PC-3 (cell line): Measurements from ENCODE around the gene ATP6V1G2. TPM values are rescaled to one million over a fixed set of nuclear protein-coding genes. Genes with fewer than 3 reads are reported as not detected.
"Not testable (repeated sequence)": the region's sequence is repeated elsewhere in the genome, so short reads cannot be mapped to it uniquely, and the experiment has no call there.

Experiments used
- ATAC-seq: fragments of 200-7000 bp; cut with Tn5 transposase; 2 replicates; pipeline ENCODE4 v1.9.1; 2020; ENCODE audit warnings: mild to moderate bottlenecking, moderate library complexity
- BruUV-seq: library from RNA; stranded (reverse); fragments of 400-500 nt; replicated peaks from 2 replicates; lab custom pipeline; 2021; lab: Mats Ljungman, UMichigan
- CTCF ChIA-PET: fragments of 300-600 bp; sonication (Branson Sonifier 250); formaldehyde crosslinking; loops from one replicate; lab custom pipeline; 2022; ENCODE audit warnings: antibody characterized with exemption; lab: Charles Lee
- POLR2A ChIA-PET: fragments of 300-600 bp; sonication (Branson Sonifier 250); formaldehyde crosslinking; loops from one replicate; lab custom pipeline; 2022; ENCODE audit warnings: antibody characterized with exemption; ENCODE audit not compliant: unreplicated experiment; lab: Charles Lee
- DNase-seq: peaks from one replicate; pipeline ENCODE4 v3.0.0-alpha.2; 2015
- H2AFZ ChIP-seq: fragments of 300-600 bp; sonication (generic); 2 replicates; pipeline ENCODE4 v1.6.0; 2016; ENCODE audit warnings: antibody characterized with exemption, low read length
- H3F3A ChIP-seq: fragments of 300-600 bp; sonication (generic); one replicate; pipeline ENCODE4 v1.6.0; 2017; ENCODE audit warnings: antibody characterized with exemption, low read length, control low read depth, mild to moderate bottlenecking; ENCODE audit not compliant: unreplicated experiment
- H3K27ac ChIP-seq: fragments of 300-600 bp; sonication (generic); 2 replicates; pipeline ENCODE4 v1.5.1; 2016; ENCODE audit warnings: mild to moderate bottlenecking, low read length
- H3K27me3 ChIP-seq: fragments of 300-600 bp; sonication (generic); 2 replicates; pipeline ENCODE4 v1.6.1; 2016; ENCODE audit warnings: low read length, mixed read lengths
- H3K36me3 ChIP-seq: fragments of 300-600 bp; sonication (generic); 2 replicates; pipeline ENCODE4 v1.6.1; 2016; ENCODE audit warnings: low read depth, mixed run types, low read length, mixed read lengths
- H3K4me1 ChIP-seq: fragments of 300-600 bp; sonication (generic); 2 replicates; pipeline ENCODE4 v1.5.1; 2016; ENCODE audit warnings: low read length; ENCODE audit not compliant: insufficient read depth
- H3K4me2 ChIP-seq: fragments of 300-600 bp; sonication (generic); 2 replicates; pipeline ENCODE4 v1.6.0; 2016; ENCODE audit warnings: low read length
- H3K4me3 ChIP-seq: fragments of 300-600 bp; sonication (generic); 2 replicates; pipeline ENCODE4 v1.5.1; 2016; ENCODE audit warnings: mild to moderate bottlenecking, low read length, mixed read lengths
- H3K79me2 ChIP-seq: fragments of 300-600 bp; sonication (generic); 2 replicates; pipeline ENCODE4 v1.6.1; 2017; ENCODE audit warnings: low read length, mixed read lengths
- H3K9ac ChIP-seq: fragments of 300-600 bp; sonication (generic); 2 replicates; pipeline ENCODE4 v1.6.0; 2016; ENCODE audit warnings: mild to moderate bottlenecking, low read length
- H3K9me2 ChIP-seq: fragments of 300-600 bp; sonication (generic); replicated peaks from 2 replicates; pipeline ENCODE4 v1.6.1; 2016; ENCODE audit warnings: mixed run types, low read length, mixed read lengths
- H3K9me3 ChIP-seq: fragments of 300-600 bp; sonication (generic); 2 replicates; pipeline ENCODE4 v1.6.1; 2016; ENCODE audit warnings: low read length, mixed read lengths
- H4K20me1 ChIP-seq: fragments of 300-600 bp; sonication (generic); 2 replicates; pipeline ENCODE4 v1.6.1; 2016; ENCODE audit warnings: low read length, mixed read lengths
- CTCF ChIP-seq: fragments of 300-600 bp; sonication (generic); conservative IDR thresholded peaks from 2 replicates; pipeline ENCODE4 v1.5.1; 2017; ENCODE audit warnings: antibody characterized with exemption, low read depth, mild to moderate bottlenecking, low read length
- EZH2 ChIP-seq: fragments of 300-600 bp; sonication (generic); IDR thresholded peaks from one replicate; pipeline ENCODE4 v1.6.1; 2017; ENCODE audit warnings: antibody characterized with exemption, mild to moderate bottlenecking, low read length; ENCODE audit not compliant: unreplicated experiment
- EZH2phosphoT487 ChIP-seq: fragments of 300-600 bp; sonication (generic); IDR thresholded peaks from 2 replicates; pipeline ENCODE4 v1.6.1; 2018; ENCODE audit warnings: mild to moderate bottlenecking, antibody characterized with exemption, low read length, borderline replicate concordance
- intact Hi-C: fragments of 100-400 bp; cut with micrococcal nuclease; formaldehyde crosslinking; loops from 2 replicates; pipeline ENCODE4 v1.9.0; 2023
- total RNA-seq: library from RNA; depleted of rRNA; stranded (reverse); fragments of >200 nt; gene quantifications from 2 replicates; pipeline ENCODE4 v1.2.3, GENCODE V29; 2014

The ATP6V1G2 gene
- total RNA-seq, 1 experiment from 2014 or later, result 1.2 TPM

GRCh38 chr6:31556307-31556706, 9.9 kb upstream of the ATP6V1G2 start:
- peaks cover 18% of the 10 kb centered on the region for H3K4me1 ChIP-seq
- no peak for ATAC-seq
- H3K4me2 ChIP-seq, result no peak overlapping the region
- H3F3A ChIP-seq, result no peaks in the 10 kb centered on the region
- H3K36me3 ChIP-seq, result peaks cover 22% of the 10 kb centered on the region
- H3K4me3 ChIP-seq, result no peak overlapping the region
- H3K9me2 ChIP-seq, result no peaks in the 10 kb centered on the region
- intact Hi-C loops, result no loop called here
- no peaks in the 10 kb centered on the region for H3K27me3 ChIP-seq
- H2AFZ ChIP-seq, result no peak overlapping the region
- ChIA-PET CTCF (interaction anchor here (0.7 kb wide), 1 partner anchor 40 kb away, joined by 4 read pairs; no protein-coding TSS in a partner anchor), POLR2A (no interaction called here)
- no peaks in the 10 kb centered on the region for H3K79me2 ChIP-seq
- no peak for DNase-seq
- no peak overlapping the region for H3K9ac ChIP-seq
- no peaks in the 10 kb centered on the region for H4K20me1 ChIP-seq
- TF ChIP-seq CTCF, result no peak
- no peak for TF ChIP-seq EZH2
- TF ChIP-seq EZH2phosphoT487, result no peak
- no TSS peak for BruUV-seq
- H3K27ac ChIP-seq, result no peak overlapping the region
- no peaks in the 10 kb centered on the region for H3K9me3 ChIP-seq

- Histone ChIP-seq H3K36me3 (peaks cover 21% of the 10 kb centered on the region), H3K79me2 (peaks cover 23% of the 10 kb centered on the region), H3K4me1 (peaks cover 14% of the 10 kb centered on the region)
- BruUV-seq, H3F3A ChIP-seq, H3K4me3 ChIP-seq, H4K20me1 ChIP-seq, H3K27ac ChIP-seq, H3K4me2 ChIP-seq, H3K9me2 ChIP-seq, H3K9me3 ChIP-seq, intact Hi-C loops, H2AFZ ChIP-seq, H3K9ac ChIP-seq, POLR2A ChIA-PET, ATAC-seq, H3K27me3 ChIP-seq: not testable (repeated sequence)
- peak; percentile 52 for TF ChIP-seq CTCF
- CTCF ChIA-PET, result interaction anchor here (0.6 to 2.4 kb wide), 2 partner anchors 46 to 49 kb away, joined by 9 to 37 read pairs; no protein-coding TSS in a partner anchor
- peak; percentile 53 for DNase-seq
Observed at GRCh38 chr6:31551371-31551770, 5.0 kb upstream of the ATP6V1G2 start.

- ATAC-seq (no peak), DNase-seq (no peak)
- no peak overlapping the region for H3K27ac ChIP-seq
- H3K9me3 ChIP-seq, result no peaks in the 10 kb centered on the region
- no peaks in the 10 kb centered on the region for H4K20me1 ChIP-seq
- H3K4me1 ChIP-seq, result peaks cover 14% of the 10 kb centered on the region
- peak overlapping the region; percentile 97 for H3K9ac ChIP-seq
- peak overlapping the region; percentile 96 for H3K4me2 ChIP-seq
- intact Hi-C loops, result loop anchor here (5.0 kb wide), 1 partner anchor 119 kb away; the partner anchor contains the start of genes CSNK2B and LY6G5B
- no TSS peak for BruUV-seq
- peak overlapping the region; percentile 76 for H3K4me3 ChIP-seq
- peaks cover 23% of the 10 kb centered on the region for H3K79me2 ChIP-seq
- no peaks in the 10 kb centered on the region for H3K9me2 ChIP-seq
- peaks cover 13% of the 10 kb centered on the region for H3K36me3 ChIP-seq
- POLR2A ChIA-PET, result no interaction called here
- TF ChIP-seq EZH2phosphoT487 (no peak), EZH2 (no peak), CTCF (no peak)
- peak overlapping the region; percentile 54 for H2AFZ ChIP-seq
- no peaks in the 10 kb centered on the region for H3F3A ChIP-seq
- no peaks in the 10 kb centered on the region for H3K27me3 ChIP-seq
- CTCF ChIA-PET, result interaction anchor here (0.9 kb wide), 1 partner anchor 50 kb away, joined by 5 read pairs; no protein-coding TSS in a partner anchor
Observed at GRCh38 chr6:31548544-31548873, 2.1 kb upstream of the ATP6V1G2 start.
